NCI-H2196 treated with DMSO at 0.1 percent for 48 hours (cell line): ENCODE measurements around the gene PRRT1.
"Not testable (repeated sequence)": the region's sequence is repeated elsewhere in the genome, so short reads cannot be mapped to it uniquely, and the experiment has no call there.

Source experiments
- DNase-seq: peaks from one replicate; lab custom pipeline; 2025; ENCODE audit not compliant: unreplicated experiment; lab: John Stamatoyannopoulos, UW

PRRT1 gene

DNA sequence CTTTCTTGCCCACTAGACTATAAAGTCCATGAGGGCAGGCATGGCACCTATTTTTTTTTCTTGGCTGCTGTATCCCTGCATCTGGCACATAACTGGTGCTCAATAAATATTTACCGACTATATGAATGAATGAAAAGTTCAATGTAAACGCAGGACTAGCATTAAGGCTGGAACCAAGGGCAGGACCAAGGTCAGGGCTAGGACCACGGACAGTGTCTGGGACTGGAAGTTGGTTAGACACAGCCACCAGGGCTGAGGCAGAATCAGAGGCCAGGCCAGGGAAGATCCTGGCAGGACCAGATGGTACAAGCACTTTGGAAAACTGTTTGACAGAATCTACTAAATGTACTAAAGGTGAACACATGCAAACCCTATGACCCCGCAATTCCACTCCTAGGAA, 46.3 kb downstream of the PRRT1 start:
- DNase-seq: no peak

GRCh38 chr6:32102255-32102654, 49.5 kb downstream of the PRRT1 start:
- DNase-seq: no peak

GRCh38 chr6:32100251-32100650, 51.5 kb downstream of the PRRT1 start:
- not testable (repeated sequence) for DNase-seq
